Measurements from ENCODE around the gene FAM151A.

Gene FAM151A

DNA sequence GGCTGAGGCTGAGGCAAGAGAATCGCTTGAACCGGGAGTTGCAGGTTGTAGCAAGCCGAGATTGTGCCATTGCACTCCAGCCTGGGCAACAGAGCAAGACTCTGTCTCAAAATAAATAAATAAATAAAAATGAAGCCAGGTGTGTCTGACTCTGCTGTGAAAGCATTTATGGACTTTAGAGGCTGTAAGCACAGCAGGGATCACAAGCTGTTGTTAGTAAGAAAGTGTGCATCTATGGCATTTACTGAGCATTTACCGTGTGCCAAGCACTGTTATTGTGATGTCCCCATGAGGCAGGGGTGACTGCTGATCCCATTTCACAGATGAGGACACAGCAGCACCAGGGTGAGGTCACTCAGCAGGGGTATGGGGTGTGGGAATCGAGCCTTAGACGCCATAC, 20.1 kb downstream of the FAM151A start:
- no peak for DNase-seq

DNA sequence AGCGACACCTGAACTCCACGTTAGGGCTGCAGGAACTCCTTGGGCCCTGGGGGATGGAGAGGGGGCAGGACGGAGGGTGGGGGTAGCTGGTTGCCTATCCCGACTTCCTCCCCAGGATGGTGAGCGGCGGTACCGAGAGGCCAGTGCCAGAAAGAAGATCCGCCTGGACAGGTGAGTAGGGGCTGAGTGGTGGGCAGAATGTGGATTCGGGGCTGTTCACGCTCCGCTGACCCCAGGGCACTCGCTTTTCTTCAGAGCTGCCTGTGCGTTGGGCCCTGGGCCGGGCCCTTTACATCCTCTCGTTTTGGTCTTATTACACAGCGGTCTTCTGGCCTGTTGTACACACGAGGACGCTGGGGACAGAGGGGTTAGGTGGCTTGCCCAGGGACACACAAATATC, 20.8 kb downstream of the FAM151A start:
- no peak for DNase-seq

DNA sequence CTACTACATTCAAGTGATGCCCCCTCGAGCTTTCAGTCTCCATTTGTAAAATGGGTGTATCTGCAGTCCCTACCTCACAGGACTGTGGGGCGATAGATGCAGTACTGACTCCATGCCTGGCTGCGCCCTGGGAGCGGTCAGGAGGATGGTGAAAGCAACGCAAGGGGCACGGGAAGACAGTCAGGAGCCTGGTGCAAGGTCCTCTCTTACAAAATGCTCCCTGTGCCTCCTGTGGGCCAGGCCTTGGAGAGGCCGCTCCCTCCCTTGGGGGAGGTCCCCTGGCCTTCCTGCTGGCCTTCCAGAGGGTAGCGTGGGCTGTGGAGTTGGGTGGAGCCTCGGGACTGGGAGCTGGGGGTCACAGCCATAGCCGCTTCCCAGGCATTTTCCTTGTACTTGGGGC, 21.6 kb downstream of the FAM151A start:
- DNase-seq, result no peak

DNA sequence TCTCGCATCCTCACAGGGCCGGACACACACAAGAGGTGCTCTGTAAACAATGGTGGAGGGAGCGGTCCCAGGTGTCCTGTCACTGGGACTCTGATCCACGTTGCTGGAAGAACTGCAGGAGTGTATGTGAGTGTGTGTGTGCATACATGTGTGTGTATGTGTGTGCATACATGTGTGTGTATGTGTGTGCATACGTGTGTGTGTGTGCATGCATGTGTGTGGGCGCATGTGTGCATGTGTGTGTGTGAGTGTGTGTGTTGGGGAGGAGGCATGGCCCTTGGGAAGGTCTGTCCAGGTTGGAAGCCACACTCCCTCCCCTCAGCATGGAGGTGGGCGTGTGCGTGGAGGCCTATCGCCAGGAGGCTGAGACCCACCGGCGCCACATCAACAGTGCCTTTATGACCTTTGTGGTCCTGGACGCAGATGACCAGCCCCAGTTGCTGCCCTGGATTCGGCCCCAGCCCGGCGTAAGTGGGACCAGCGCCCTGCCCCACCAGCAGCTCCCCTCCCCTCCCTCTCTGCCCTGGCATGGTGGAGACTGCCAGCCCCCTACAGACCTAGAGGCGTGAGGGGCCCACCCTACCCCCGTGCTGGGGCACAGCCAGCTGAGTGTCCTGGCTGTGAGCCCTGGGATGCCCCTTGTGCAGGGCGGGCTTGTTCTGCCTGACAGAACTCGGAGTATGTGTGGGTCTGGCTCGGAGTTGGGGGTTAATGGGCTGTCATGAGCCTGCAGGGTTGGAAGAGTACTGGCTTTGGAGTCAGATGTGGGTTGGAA, 22.2 kb downstream of the FAM151A start:
- DNase-seq, result no peak

DNA sequence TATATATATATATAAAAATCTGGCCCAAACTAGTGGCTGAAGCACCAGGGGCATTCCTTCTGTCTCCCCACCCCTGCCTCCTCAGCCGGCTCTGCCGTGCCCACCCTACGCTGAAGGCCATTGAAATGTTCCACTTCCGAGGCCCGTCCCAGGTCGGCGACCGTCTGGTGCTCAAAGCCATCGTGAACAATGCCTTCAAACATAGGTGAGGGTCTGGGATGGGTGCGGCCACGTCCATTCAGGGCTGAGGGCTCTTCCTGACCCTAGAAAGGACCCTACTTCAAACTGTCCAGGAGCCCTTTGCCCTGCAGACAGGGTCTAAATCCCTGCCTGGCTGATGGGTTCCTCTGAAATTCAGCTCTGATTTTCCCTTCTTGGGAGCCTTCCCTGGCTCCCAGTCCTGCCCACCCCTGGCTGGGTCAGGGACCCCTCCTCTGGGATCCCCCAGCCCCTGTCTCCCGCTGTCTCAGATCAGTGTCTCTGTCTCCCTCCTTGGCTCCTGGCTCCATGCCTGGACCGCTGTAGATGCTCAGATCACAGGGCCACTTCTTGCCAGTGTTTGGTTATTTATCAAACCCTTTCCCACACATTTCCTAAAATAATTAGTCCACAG, 24.0 kb downstream of the FAM151A start:
- no peak for DNase-seq

DNA sequence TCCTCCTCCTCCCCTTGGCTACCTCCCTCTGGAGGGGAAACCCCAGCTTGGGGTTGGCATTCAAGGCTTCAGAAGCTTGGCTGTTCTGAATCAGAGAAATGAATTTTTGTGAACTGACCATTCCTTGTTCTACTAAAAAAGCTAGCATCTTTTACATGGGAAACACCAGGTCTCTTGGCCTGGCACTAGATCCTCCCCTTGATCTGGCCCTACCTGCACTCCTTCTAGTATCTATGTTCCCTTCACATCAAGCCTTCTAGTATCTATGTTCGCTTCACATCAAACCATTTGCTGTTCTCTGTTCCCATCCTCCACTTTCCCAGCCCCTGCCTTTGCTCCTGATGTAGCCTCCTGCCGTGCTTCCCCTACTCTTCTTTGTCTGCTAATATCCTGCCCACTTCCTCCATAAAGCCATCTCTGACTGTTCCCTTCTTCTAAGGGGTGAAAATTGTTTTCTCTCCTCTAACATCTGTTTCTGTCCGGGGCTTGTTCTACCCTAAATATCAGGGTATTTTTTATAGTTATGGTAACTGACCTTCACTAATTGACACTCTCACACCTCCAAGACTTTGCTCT, 25.8 kb downstream of the FAM151A start:
- DNase-seq, result no peak

GRCh38 chr1:54596756-54597155, 26.6 kb downstream of the FAM151A start:
- no peak for DNase-seq

DNA sequence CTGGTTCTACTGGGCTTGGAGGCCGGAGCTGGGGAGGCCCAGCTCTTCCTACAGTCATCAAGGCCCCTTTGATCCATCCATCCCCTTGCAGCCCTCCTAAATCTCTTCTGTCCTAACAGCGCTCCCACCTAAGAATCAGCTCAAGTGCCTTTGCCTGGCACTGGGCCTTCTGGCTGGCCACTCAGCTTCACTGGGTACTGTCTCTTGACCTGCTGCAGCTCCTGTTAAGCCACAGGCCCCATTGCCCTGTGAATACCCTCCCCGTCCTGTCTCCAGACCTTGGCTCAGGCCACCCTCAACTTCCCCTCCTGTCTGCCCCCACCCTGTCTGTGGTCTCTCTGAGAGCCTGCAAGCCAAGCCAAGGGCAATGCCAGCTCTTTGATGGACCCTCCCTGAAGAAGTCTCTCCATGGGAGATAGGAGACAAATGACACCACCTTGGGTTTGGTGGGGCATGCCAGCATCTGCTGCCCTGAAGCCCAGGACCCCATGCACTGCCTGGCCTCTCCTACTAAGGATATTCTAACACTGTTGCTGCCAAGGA, 27.3 kb downstream of the FAM151A start:
- DNase-seq, result no peak

DNA sequence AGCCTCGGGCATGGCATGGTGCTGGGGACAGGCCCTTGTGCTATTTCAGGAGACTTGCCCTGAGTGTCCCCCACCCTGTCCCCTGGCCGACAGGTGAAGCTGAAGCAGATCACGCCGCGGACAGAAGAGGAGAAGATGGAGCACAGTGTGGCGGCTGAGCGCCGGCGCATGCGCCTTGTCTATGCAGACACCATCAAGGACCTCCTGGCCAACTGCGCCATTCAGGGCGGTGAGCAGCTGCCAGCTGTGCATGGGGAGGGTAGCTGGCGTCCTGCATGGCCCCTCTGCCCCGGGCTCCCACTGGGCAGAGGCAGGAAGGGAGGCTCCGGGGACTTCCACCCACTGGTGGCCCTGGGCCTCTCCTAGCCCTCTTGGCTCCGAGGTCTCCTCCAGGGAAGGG, 28.9 kb downstream of the FAM151A start:
- no peak for DNase-seq

DNA sequence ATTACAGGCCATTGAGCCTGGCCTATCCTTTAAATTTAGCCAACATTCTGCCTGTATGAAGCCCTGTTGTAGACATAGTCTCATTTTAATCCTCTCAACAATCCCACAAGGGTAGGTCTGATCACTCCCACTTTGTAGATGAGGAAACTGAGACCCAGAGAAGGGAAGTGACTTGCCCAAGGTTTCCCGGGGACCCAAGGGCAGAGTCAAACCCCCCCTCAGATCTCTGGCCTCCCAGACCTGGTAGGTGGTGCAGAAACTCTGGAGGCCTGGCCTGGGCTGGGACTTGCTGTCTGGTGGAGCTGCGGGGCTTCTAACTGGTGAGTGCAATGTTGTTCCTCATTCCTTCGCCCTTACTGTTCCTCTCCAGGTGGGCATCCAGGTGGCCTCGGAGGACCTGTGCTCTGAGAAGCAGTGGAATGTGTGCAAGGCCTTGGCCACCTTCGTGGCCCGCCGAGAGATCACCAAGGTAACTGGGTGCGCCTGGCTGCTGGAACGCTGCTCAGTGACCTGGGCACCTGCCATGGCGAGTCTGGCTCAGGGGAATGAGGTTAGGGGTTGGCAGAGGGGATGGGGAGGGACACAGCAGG, 29.7 kb downstream of the FAM151A start:
- no peak for DNase-seq

DNA sequence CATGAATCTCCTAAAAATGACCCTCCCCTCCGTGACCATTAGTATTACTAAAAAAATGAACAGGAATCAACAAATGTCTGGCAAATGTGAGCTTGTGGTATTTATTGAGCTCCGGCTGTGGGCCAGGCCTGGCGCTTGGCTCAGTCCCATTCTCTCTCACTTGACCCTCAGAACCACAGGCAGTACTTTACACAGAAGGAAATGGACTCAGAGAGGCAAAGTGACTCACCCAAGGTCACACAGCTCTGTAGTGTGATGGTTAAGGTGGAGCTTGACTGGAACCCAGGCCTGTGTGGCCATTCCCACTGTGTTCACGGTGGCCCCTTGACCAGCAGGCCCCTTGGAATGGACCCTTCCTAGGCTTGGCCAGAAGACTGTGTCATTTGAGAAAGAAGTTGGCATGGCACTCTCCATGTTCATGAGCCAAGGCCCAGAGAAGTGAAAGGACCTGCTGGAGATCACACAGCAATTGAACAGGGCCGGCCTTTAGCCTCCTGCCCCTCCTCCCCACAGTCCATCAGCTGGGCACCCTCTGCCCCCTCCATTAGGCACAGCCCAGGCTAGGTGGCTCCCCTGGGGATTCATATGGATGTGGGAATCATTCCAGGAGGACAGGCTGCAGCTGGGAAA, 32.1 kb downstream of the FAM151A start:
- DNase-seq, result peak; percentile 28

DNA sequence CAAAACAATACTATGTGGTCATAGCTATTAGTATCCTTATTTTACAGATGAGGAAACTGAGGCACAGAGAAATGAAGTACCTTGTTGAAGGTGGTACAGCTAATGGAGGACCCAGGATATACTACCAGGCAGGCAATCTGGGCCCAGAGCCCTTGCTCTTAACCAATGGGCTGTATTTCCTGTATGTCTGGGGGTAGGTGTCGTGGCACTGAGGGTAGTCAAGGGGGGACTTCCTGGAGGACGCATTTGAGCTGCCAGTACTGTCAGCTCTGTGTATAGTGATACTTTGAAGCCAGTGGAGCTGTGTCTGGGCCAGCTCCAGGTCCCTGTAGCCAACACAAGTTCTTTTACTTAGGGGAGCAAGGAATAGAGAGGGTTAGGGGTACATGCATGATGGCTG, 34.9 kb downstream of the FAM151A start:
- DNase-seq, result no peak

- DNase-seq, result no peak
Observed at GRCh38 chr1:54585181-54586066, 37.9 kb downstream of the FAM151A start.

DNA sequence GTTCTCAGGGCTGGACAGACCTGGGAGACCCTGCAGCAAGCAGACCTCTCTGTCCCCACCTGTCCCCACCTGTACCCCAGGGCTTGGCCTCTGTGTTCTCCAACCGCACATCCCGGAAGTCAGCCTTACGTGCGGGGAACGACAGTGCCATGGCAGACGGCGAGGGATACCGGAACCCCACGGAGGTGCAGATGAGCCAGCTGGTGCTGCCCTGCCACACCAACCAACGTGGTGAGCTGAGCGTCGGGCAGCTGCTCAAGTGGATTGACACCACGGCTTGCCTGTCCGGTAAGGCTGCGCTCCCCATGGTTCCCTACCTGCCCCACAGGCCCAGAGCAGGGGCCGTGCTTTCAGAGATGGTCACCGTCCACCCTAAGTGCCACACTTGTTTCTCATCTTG, 38.8 kb downstream of the FAM151A start:
- DNase-seq, result no peak

- no peak for DNase-seq
Observed at GRCh38 chr1:54583871-54584270, 39.5 kb downstream of the FAM151A start.

DNA sequence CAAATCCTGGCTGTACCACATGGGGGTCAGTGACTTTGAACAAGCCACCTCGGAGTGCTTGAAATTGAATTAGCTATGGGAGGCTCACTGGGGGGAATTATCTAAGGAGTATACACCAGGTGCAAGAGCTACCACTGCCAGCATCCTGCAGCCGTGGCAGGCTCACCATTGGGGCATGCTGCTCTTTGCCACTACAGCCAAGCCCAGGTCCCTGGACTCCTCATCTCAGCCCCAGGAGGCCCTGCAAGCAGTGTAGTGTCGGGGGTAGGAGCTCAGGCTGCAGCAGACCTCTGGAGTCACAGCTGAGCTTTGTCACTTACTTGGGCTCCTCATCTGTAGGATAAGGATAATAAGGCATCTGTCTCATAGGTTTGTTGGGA, 40.0 kb downstream of the FAM151A start:
- DNase-seq, result no peak

GRCh38 chr1:54582566-54583306, 40.6 kb downstream of the FAM151A start:
- DNase-seq, result no peak

DNA sequence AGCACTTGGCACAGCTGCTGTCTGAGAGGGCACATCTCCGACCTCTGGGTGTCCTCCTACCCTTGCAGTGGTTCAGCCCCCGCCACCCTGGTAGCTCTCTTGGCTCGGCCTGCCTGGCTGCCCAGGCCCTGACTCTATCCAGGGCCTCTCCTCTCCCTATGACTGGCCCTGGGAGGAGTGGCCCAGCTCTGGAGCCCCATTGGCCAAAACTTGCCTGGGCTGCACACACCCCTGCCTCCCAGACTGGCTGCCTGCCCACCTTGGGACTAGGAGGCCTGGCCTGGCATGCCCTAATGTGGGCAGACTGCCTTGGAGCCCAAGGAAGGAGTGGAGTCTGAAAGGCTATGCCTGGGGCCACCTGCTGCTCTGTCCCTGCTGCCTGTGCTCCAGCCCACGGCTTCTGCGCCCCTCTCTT, 41.7 kb downstream of the FAM151A start:
- peak; percentile 30 for DNase-seq

- DNase-seq, result no peak
Observed at GRCh38 chr1:54580856-54581550, 42.3 kb downstream of the FAM151A start.

DNA sequence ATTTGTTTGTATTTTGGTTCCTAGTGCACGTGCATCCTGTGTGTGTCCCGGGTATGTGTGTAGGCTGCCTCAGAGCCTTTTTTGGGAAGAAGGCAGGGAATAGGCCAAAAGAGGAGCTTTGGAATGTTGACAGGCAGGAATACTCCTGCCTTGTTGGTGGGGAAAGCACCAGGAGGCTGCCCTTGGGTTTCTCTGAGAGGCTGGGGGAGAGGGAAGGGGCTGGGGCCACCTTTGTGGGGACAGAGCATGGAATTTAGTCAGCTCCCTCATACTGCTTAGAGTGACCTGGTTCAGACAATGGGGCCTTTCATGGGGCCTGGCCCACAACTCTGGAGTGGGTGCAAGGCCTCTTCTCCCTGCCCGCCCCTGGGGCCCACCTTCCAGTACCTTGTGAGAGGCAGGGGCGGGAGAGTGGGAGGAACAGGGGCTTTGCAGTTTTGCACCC, 44.0 kb downstream of the FAM151A start:
- DNase-seq, result no peak

DNA sequence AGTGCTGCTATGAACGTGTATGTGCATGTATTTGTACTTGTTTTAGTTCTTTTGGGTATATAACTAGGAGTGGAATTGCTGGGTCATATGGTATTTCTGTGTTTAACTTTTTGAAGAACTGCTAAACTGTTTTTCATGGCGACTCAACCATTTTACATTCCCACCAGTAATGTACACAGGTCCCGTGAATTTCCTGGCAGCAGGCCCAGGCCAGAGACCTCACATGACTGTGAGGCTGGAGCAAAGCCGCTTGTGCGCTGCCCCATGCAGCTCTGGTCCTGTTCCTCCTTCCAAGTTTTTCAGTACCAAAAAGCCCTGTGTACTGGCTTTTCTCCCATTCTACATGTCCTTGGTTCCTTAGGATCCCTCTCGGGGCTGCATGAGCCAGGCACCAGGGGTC, 45.7 kb downstream of the FAM151A start:
- DNase-seq, result peak; percentile 4

Measured in HCEC 1CT (cell line).